TTC549 (cell line): Measurements from ENCODE around the gene ERBIN.
"Not testable (repeated sequence)": the region's sequence is repeated elsewhere in the genome, so short reads cannot be mapped to it uniquely, and the experiment has no call there.

Experiments used
- FAIRE-seq: peaks from 2 replicates; lab custom pipeline; 2012; peaks lifted over from hg19 to GRCh38; lab: Jason Lieb, UNC

ERBIN gene, protein sequence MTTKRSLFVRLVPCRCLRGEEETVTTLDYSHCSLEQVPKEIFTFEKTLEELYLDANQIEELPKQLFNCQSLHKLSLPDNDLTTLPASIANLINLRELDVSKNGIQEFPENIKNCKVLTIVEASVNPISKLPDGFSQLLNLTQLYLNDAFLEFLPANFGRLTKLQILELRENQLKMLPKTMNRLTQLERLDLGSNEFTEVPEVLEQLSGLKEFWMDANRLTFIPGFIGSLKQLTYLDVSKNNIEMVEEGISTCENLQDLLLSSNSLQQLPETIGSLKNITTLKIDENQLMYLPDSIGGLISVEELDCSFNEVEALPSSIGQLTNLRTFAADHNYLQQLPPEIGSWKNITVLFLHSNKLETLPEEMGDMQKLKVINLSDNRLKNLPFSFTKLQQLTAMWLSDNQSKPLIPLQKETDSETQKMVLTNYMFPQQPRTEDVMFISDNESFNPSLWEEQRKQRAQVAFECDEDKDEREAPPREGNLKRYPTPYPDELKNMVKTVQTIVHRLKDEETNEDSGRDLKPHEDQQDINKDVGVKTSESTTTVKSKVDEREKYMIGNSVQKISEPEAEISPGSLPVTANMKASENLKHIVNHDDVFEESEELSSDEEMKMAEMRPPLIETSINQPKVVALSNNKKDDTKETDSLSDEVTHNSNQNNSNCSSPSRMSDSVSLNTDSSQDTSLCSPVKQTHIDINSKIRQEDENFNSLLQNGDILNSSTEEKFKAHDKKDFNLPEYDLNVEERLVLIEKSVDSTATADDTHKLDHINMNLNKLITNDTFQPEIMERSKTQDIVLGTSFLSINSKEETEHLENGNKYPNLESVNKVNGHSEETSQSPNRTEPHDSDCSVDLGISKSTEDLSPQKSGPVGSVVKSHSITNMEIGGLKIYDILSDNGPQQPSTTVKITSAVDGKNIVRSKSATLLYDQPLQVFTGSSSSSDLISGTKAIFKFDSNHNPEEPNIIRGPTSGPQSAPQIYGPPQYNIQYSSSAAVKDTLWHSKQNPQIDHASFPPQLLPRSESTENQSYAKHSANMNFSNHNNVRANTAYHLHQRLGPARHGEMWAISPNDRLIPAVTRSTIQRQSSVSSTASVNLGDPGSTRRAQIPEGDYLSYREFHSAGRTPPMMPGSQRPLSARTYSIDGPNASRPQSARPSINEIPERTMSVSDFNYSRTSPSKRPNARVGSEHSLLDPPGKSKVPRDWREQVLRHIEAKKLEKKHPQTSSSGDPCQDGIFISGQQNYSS (N-terminal part only)

DNA sequence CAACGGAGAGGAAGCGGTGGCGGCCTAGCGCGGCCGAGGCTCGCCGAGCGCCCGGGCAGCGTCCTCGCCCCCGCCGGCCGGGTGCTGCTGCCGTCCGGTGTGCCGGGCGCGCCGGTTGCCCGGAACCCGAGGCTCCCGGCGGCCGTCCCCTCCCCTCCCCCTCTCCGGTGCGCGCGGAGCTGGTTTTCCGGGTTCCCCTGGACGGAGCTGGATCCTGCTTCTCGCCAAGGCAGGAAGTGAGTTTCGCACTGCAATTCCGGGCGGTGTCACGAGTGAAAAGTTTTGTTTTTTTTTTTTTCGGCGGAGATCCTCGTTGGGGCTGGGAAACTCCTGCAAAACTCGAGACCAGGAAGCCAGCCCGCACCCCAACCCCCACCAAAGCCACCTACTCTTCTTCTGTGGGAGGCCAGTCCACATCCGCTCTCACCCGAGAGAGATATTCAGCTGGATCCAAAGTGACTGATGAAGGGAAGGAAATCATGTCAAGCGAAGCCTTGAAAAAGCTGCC, at the start of gene ERBIN:
TSS of gene ERBIN (plus strand) at position 300 of the 508 bp plus-strand sequence. CDS start 66,144 bp downstream, outside the sequence.
- FAIRE-seq: no peak

DNA sequence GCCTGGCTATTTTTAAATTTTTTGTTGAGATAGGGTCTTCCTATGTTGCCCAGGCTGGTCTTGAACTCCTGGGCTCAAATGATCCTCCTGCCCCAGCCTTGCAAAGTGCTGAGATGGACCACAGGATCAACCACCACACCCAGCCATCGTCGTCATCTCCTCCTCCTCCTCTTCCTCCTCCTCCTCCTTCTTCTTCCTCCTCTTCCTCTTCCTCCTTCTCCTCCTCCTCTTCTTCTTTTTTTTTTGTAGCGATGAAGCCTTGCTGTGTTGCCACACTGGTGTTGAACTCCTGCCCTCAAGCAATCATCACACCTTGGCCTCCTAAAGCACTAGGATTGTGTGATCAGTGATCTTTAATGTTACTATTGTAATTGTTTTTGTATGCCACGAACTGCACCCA, 49.4 kb upstream of the ERBIN start:
- FAIRE-seq: no peak

DNA sequence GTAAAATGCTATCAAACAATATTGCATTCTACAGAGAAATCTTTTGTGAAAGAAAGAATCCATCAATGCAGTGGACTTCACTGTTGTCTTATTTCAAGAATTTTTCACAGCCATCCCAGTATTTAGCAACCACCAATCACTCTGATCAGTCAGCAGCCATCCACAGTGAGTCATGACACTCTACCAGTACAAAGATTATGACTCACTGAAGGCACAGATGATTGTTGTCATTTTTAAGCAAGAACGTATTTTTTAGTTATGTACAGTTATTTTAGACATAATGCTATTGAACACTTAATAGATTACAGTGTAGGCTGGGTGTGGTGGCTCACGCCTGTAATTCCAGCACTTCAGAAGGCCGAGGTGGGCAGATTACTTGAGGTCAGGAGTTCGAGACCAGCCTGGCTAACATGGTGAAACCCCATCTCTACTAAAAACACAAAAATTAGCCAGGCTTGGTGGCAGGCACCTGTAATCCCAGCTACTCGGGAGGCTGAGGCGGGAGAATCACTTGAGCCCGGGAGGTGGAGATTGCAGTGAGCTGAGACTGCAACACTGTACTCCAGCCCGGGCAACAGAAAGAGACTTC, 46.6 kb upstream of the ERBIN start:
- not testable (repeated sequence) for FAIRE-seq

GRCh38 chr5:65880496-65881072, 45.8 kb upstream of the ERBIN start:
- FAIRE-seq: no peak

DNA sequence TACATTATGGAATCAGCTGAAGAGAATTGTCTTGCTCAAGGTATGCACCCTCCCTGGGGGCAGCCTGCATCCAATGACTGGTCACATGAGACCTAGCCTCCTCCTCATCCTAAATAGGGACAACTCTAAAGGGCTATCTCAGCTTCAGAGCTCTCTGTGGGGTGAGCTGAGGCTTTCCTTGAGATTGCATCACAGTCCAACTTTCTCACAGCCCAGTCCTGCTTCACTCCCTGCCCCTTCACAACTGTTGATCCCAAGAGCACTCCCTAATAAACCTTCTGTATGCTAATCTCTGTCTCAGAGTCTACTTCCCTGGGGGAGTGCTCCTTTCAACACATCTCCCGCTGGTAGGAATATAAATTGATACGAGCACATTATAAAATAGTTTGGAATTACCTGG, 44.1 kb upstream of the ERBIN start:
- FAIRE-seq: no peak

DNA sequence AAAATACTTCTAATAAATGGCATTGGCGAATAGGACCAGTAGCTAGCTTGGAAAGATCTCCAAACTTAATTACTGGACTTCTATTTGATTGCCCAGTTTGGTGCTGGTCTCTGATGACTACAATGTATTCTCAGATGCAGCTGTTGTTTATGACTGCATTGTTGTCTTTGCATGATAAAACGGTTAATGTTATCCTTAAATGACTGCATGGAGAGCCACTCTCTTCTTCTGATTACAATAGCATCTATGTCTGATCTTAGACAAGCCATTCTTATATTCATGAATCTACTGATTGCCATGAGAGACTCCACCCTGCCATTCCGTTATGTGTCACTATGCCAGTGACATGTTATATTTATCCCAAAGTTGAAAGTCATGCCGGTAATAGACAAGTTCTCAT, 42.9 kb upstream of the ERBIN start:
- FAIRE-seq: no peak

DNA sequence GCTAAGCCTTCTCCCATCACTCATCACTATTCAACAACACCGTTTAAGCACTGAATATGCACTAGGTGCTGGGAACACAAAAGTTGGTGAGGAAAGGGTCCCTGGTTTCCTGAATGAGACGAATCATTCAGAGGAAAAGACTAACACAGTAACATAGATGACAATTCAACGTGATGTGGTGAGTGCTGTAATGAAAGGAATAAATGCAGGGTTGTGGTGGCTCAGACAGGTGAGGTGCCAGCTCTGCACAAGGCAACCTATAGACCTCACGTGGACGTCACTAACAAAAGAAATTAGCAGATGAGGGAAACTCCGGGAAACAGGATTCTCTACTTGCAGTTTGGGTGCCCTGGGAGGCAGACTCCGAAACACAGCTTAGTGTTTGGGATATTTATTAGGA, 40.0 kb upstream of the ERBIN start:
- FAIRE-seq: no peak

DNA sequence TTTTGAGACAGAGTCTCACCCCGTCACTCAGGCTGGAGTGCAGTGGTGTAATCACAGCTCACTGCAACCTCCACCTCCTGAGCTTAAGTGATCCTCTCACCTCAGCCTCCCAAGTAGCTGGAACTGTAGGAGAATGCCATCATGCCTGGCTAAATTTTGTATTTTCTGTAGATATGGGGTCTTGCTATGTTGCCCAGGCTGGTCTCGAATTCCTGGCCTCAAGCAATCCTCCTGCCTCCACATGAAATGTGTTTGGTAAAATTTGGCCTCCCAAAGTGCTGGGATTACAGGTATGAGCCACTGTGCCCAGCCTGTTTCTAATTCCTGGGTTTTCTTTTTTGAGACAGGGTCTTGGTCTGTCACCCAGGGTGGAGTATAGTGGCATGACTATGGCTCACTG, 34.4 kb upstream of the ERBIN start:
- FAIRE-seq: not testable (repeated sequence)

GRCh38 chr5:65892801-65893200, 33.6 kb upstream of the ERBIN start:
- no peak for FAIRE-seq

DNA sequence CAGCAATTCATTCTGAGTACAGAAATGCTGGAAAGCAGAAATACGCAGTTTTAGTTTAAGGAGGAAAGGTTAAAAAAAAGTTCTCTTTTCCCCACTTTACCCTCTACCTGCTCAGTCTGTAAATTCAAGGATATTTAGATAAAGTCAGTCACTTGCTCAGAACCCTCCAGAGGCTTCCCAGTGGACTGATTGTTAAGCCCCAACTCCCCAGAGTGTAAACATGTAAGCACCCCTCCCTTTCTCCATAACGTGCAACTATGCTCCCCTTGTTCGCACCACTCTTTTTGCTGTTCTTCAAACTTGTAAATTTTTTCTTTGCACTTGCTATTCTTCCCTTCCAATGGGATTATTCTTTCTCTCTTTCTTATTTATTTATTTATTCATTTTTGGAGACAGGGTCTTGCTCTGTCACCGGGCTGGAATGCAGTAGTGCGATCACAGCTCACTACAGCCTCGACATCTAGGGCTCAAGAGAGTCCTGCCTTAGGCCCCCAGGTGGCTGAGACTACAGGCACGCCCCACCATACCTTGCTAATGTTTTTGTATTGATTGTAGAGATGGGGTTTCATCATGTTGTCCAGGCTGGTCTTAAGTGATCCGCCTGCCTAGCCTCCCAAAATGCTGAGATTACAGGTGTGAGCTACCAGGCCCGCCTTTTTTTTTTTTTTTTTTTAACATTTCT, 32.5 kb upstream of the ERBIN start:
- FAIRE-seq: no peak

DNA sequence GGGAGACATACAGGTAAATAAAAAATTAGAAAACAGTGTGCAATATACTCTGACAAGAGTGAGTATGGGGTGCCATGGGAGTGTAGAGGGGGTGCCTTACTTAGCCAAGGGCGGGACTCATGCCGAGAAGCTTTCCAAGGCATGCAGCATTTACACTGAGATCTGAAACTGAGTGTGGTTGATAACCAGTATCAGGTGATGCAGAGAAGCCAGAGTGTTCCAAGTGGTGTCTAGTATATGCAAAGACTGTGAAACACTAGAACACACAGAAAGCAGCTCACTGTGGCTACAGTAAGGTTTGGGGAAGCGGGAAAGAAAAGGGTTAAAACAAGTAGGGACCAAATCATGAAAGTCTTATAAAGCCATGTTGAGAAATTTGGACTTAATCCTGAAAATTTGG, 30.5 kb upstream of the ERBIN start:
- FAIRE-seq: no peak

DNA sequence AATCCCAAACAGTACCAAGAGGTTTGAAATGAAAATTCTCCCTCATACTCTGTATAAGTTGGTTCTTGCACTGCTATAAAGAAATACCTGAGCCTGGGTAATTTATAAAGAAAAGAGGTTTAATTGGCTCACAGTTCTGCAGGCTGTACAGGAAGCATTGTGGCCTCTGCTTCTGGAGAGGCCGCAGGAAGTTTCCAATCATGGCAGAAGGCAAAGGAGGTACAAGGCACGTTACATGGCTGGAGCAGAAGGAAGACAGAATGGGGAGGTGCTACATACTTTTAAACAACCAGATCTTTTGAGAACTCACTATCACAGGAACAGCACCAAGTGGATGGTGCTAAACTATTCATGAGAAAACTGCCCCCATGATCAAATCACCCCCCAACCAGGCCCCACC, 25.6 kb upstream of the ERBIN start:
- FAIRE-seq: no peak

- no peak for FAIRE-seq
Observed at GRCh38 chr5:65902104-65902503, 24.3 kb upstream of the ERBIN start.

GRCh38 chr5:65903581-65903980, 22.8 kb upstream of the ERBIN start:
- FAIRE-seq: no peak

- no peak for FAIRE-seq
Observed at GRCh38 chr5:65906256-65906655, 20.1 kb upstream of the ERBIN start.

DNA sequence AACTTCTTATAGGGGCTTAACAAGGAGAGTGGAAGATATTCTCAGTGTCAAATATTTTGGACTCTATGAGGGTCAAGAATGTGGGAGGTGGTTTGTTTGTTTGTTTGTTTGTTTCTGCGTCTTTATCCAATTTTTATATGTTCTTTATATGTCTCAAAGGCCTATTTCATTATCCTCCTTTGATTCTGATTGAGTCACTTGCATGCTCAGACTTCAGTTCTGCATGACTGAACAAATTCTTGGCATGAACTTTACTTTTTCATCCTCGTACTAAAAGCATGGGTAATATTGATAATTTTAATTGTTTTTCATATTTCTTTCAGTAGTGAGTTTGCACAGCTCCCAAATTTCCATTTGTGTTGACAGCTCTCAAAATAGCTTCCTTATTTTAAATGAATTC, 19.2 kb upstream of the ERBIN start:
- no peak for FAIRE-seq

DNA sequence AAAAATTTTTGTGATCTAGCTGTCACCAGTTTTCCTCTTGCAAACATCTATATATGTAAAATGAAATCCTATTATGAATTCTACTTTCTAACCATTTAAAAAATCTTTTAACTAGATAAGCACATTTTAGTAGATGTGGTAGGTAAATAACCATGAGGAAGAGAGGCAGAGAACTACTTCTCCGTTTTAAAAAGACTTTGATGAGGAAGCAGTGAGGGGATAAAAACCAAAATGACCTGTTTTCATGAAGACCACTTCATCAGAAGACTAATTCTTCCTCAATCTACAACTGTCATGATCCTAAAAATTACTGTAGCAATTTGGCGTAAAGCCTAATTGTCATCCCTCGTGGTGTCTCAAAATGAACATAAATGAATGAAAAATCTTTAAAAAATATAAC, 15.7 kb upstream of the ERBIN start:
- FAIRE-seq: no peak

- FAIRE-seq: no peak
Observed at GRCh38 chr5:65912311-65912710, 14.1 kb upstream of the ERBIN start.

- FAIRE-seq: no peak
Observed at GRCh38 chr5:65913519-65913918, 12.9 kb upstream of the ERBIN start.

DNA sequence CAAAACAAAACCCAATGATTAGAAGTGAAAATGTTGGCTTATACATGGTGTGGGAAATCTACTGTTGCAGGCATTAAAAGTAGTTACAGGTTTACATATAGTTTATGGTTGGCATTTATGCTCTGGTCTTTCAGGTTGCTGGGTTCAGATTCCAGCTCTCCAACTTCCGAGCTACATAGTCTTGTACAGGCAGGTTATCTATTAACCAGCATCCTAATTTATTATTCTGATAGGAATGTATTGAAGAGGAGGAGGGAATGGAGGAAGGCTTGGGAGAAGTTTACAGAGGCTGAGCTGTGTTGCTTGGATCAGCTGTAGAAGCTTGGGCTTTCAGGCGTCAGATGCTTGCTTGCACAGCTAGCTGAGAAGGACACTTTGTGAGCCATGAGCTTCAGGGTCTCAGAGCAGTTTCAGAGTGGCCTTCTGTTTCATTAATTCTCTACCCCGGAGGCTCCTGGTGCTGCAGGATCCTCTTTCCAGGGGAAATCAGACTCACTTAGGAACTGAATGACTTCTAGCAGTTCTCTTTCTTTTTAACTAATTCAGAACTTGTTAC, 11.7 kb upstream of the ERBIN start:
- FAIRE-seq: no peak

DNA sequence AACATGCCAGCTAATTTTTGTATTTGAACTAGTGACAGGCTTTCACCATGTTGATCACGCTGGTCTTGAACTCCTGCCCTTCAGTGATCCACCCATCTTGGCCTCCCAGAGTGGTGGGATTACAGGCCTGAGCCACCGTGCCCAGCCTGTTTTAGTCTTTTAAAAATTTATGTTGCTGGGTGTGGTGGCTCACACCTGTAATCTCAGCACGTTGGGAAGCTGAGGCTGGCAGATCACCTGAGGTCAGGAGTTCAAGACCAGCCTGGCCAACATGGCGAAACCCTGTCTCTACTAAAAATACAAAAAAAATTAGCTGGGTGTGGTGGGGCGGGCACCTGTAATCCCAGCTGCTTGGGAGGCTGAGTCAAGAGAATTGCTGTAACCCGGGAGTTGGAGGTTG, 10.7 kb upstream of the ERBIN start:
- FAIRE-seq: not testable (repeated sequence)
